Forelimb muscle (tissue), 1 donor: ENCODE data around the gene LTBP2. TPM values are rescaled to one million over a fixed set of nuclear protein-coding genes. Genes with fewer than 3 reads are reported as not detected.
"Not testable (repeated sequence)": the region's sequence is repeated elsewhere in the genome, so short reads cannot be mapped to it uniquely, and the experiment has no call there.

Experiments used
- DNase-seq: peaks from one replicate; pipeline ENCODE4 v3.0.0-alpha.2; 2013; ENCODE audit warnings: low read depth
- polyA plus RNA-seq: library from polyadenylated mRNA; unstranded; fragments of 120-200 nt; gene quantifications from one replicate; pipeline ENCODE4 v1.2.1, GENCODE V29; 2013; ENCODE audit not compliant: insufficient read length

LTBP2 gene
- polyA plus RNA-seq, 1 donor = 7.7 TPM

DNA sequence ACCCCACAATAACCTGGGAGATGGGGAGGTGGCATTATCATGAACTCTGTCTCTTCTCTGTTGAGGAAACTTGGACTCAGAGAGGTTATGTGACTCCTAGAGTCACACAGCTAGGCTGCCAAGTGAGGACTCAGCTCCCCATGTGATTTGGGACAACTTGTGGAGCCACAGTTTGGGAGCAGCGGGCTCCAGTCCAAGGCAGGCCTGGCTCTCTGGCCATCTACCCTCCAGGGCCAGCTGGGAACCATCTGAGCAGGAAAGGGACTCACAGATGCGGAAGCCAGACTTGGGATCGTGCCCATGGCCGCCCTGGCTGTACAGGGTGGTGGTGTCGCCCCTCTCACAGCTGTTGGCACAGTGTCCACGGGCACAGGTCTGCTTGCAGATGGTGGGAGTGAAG lies 59.4 kb downstream of the LTBP2 start:
- DNase-seq = no peak

DNA sequence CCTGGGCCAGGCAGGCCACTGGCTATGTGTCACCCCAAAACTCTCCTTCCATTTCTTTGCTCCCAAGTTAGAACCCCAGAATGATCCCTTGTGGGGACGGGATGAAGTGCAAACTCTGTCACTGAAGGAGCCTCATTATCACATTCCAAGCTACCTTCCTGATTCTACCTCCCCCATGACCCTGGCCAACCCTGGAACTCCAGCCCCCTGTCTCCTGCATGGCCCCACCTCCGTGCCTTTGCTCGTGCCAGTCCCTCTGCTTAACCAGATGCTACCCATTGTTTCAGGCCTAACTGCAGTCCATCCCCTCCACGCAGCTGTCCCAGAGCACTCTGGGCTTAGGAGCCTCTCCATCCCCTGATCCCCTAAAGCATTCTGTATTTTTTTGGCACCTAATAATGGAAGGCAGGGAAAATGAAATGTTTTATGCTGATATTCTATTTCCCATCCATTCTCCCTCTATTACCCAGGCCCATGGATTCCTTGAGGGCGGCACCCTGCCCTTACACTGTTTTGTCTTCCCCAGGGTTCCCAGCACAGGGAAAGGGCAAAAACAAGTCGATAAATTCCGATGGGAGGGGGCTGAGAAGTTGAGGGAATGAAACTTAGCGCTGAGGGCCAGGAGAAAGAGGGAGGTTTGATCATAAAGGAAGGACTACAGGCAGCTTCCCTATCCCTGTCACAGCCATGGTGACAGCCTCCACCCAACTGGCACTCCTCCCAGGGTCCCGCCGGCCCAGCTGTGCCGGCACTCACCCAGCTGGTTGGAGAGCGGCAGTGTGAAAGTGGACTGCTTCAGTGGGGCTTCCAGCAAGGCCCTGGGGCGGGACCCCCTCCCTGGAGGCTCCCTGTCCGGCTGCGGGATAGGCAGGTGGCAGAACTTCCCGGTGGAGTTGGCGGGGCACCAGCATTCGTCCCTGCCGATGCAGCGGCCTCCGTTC lies 60.3 kb downstream of the LTBP2 start:
- no peak for DNase-seq

DNA sequence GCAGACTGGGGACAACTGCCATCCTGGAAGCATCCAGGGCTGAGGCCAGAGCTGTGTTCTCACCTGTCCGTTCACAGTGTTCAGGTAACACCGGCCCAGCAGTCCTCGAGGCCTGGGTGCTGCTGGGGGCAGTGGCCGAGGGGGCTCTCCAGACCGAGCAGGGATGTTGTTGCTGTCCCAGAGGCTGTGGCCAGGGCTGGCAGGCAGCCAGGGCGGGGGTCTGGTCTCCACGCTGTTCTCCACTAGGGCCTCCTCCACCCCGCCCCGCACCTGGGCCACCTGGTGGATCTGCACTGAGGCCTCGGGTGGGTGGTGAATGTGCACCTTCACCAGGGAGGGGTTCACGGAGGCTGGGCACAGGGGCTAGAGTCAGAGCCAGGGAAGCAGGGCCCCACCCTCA lies 61.0 kb downstream of the LTBP2 start:
- DNase-seq = no peak

DNA sequence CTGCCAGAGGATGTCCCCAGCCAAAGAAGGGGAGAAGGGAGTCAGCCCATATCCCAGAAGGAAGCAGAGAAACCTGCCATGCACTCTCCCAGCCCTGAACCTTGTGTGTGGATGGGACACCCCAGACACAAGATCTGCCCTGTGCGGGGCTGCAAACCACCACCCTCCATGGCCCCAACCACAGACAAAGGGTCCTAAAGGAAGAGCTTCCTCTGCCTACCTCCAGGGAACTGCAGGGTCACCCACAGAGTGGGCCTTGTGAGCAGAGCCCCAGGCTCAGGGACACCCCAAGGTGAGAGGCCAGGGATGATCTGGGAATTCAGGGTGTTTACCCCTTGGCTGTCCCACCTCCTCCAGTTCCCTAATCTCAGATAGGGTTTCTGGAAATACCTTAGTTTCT lies 62.0 kb downstream of the LTBP2 start:
- DNase-seq = no peak

DNA sequence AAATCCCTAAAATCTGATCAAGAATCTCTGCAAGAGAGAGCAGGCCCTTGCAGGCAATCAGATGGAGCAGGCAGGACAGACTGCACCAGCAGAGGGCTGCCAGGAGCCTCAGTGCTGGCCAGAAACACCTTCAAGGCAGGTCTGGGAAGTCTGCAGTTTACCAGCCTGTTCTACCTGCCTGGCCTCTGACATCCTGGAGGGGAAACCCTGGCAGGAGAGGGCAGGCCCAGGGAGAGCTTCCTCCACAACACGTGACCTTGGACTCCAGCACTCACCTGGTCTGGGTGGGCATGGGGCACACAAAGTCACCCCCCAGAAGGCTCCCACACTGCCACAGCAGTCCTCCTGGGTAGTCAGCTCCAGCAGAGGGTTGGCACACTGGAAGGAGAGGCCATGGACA lies 62.4 kb downstream of the LTBP2 start:
- no peak for DNase-seq

DNA sequence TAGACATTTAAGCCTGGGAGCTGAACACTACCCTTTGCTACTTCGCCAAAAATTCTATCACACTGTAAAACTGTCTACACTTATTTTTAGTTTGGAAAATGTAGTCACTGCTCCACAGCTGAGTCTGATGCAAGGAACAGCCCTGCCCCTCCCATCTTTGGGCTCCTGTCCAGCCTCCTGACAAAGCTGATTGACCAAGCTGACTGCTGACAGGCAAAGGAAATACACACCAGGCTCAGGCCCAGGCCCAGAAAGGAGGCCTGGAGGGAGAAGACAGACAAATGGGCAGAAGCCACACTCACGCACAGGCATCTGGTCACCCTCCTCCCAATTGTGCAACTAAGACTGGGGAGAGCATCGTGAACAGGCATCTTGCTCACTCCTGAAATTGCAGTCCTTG lies 63.2 kb downstream of the LTBP2 start:
- DNase-seq = no peak

DNA sequence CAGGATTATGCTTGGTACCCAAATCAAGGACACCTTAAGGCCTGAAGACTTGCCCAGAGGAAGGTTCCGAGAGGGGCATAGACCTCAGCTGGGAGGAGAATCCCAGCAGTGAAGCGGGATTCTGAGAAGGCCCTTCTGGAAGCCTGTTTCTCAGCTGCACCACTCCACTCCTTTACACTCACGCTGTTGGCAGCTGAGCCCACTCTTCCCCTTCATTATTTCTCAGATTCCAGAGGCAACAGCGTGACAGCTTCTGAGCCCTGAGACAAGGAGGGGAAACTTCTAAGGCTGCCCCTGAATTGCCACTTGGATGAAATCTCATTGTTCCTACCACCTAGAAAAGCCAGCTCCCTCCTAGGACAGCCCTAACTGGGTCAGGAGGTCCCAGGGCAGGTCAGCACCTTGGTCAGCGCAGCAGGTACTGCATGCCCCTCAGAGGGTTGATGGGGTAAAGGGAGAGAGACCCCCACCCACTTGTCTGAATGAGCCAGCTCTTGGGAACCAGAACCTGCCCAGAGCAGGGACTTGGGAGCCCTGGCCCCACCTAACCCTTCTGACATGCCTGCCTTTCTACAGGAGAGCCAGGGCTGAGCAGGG lies 64.6 kb downstream of the LTBP2 start:
- DNase-seq = no peak

GRCh38 chr14:74546416-74546815 lies 65.6 kb downstream of the LTBP2 start:
- no peak for DNase-seq

DNA sequence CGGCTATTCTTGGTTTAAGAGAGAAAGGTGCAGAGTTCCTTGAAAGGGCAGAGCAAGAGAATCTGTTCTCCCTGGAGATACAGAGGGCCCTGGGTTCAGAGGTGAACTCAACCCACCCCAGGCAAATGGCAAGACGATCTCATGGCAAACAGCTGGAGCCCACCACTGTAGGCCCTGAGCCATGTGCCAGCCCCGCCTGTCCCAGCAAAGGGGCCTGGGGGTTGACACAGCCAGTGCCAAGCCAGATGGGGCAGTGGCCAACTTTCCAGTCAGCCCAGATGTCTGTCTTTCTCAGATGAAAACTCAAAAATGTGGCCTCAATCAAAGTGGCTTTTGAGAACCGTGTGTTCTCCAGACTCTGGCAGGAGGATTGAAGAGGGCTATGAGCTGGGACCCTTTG lies 66.7 kb downstream of the LTBP2 start:
- no peak for DNase-seq

DNA sequence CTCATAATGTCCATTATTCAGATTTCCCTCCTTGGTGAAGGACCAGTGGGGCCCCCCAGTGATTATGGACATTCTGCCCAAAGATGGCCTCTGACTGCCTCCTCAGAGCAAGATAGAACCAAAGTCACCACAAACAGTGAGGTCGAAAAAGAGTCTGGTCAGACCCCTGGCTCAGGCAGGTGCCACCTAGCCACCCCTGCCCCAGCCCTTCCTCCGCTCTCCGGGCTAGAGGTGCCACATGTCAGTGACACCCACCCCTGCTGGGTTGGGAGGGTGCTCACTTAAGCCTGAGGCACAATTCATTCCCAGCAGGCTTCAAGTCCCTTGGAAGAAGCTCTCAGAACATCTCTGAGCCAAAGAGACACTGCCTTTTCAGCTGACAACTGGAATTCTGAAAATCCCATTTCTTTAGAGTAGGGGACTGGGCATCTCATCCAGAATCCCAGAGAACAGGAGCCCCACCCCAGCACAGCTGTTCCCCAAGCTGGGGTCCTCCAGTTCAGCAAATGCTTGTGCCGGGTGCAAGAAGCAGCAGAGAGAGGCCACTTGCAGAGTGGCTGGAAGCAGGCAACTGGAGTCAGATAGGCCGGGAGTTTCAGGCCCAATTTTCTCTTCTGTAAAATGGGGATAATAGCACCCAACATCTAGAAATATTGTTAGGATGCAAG lies 68.1 kb downstream of the LTBP2 start:
- DNase-seq = no peak

GRCh38 chr14:74542056-74542685 lies 69.9 kb downstream of the LTBP2 start:
- DNase-seq = no peak

DNA sequence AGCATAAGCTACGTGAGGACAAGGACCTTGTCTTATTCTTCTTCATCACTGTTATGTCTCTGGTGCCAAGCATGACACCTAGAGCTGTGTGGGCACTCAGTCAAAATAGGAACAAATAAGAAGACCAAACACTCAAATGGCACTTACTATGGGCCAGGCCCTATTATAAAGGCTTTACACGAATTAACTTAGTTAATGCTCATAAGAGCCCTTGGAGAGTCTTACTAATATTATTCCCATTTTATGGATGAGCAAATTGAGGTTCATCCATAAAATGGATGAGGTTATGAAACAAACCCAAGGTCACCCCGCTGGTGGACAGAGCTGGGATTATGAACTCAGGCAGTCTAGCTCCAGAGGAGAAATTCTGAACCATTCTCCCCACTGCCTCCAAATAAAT lies 70.8 kb downstream of the LTBP2 start:
- no peak for DNase-seq

DNA sequence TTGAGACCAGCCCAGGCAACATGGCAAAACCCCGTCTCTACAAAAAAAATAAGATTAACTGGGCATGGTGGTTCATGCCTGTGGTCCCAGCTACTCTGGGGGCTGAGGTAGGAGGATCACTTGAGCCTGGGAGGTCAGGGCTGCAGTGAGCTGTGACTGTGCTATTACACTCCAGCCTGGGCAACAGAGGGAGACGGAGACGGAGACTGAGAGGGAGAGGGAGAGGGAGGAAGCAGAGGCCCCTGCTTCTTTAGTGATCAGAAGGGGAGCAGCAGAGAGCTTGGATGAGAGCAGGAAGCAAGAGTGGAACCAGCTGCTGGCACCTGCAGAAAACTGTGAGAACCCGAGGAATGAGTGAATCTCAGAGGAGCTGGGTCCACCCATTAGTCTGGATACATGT lies 72.5 kb downstream of the LTBP2 start:
- DNase-seq = no peak

GRCh38 chr14:74538411-74539391 lies 73.3 kb downstream of the LTBP2 start:
- DNase-seq = no peak

- DNase-seq = not testable (repeated sequence)
These were observed 75.7 kb downstream of the LTBP2 start for GRCh38 chr14:74536336-74536735.

- DNase-seq = no peak
These were observed 76.2 kb downstream of the LTBP2 start for GRCh38 chr14:74535756-74536325.

DNA sequence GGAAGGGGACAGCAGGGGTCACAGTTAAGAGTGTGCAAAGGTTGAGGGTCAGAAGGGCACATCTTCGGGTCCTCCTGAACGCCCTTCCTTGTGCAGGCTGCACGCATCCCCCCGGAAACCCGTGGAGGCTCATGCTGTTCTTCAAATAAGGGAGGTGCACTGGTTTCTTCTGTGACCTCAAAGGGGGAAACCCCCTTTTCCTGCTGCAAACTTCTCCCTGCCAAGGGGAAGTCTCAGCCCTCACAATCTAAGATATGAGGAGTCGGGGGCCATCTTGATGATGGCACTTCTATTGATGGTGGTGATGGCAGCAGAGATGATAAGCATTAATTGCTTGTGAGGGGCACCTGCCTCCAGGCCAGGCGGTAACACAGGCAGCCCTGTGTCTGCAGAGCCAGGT lies 78.5 kb downstream of the LTBP2 start:
- DNase-seq = no peak

DNA sequence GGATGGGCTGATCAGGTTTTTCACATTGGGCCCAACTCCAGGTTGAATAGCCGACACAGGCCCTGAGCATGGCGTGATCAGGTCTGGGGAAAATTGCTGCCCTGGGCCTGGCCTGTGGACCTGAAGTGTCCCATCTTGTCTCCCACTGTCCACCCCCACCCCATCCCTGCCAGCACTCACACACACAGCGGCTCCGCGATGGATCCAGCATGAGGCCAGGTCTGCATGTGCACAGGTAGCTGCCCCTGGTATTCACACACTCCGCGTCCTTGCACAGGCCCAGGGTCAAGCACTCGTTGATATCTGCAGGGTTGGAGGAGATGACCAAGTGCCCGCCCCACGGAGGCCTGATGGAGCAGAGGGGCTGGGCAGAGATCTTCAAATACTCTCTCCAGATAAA lies 79.8 kb downstream of the LTBP2 start:
- DNase-seq = no peak

GRCh38 chr14:74531467-74531866 lies 80.6 kb downstream of the LTBP2 start:
- DNase-seq = no peak

DNA sequence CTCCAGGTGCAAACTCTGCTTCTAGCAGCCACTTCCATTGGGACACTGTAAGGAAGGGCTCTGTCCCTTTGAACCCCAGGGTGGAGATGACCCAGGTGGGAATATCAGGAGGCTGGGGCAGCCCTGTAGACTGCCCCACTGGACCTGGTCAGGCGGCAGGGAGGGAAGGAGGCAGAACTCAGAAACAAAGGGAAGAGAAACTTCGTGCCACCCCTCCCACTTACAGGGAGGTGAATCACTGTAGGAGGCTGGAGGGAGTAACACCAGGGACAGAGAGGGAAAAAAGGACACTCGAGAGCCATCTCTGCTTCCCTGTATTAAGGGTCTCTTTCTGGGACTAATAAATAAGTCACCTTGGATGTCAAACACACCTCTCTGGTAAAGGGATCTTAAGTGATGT lies 81.0 kb downstream of the LTBP2 start:
- no peak for DNase-seq

DNA sequence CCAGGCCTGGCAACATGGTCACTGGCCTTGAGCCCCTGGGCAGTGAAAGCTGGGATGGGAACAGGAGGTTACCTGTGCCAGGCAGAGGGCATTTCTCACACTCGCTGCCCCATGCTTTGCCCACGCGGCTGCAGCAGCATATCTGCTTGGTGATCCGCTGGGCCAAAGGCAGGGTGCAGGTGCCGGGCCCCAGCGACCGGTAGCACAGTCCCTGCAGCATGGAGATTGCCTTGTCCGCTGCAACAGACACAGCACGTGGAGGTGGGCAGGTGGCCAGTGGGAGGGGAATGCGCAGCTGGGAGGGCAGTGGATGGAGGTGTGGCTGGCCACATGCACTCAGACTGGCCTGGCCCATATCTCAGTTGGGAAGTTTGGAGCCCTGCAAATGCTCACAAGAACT lies 83.2 kb downstream of the LTBP2 start:
- no peak for DNase-seq
